Activated naive CD8-positive, alpha-beta T cell treated with anti-CD3 and anti-CD28 coated beads, Interleukin-2, amount 50 U/mL, for 24 hours (primary cell): ENCODE measurements around the gene C2orf81.
A peak's percentile ranks its signal among the peaks of the same experiment; 100 is the strongest.
"Not testable (repeated sequence)": the region's sequence is repeated elsewhere in the genome, so short reads cannot be mapped to it uniquely, and the experiment has no call there.

Source experiments
- ATAC-seq: fragments of 150-1000 bp; cut with Tn5 transposase; one replicate; pipeline ENCODE4 v1.10.0; 2021
- DNase-seq: peaks from one replicate; pipeline ENCODE4 v3.0.0; 2021
- H3K27ac Mint-ChIP-seq: one replicate; pipeline ENCODE4 v1.8.0; 2021; ENCODE audit warnings: mild to moderate bottlenecking, mixed read lengths
- H3K27me3 Mint-ChIP-seq: one replicate; pipeline ENCODE4 v1.8.0; 2021; ENCODE audit warnings: mixed read lengths
- H3K36me3 Mint-ChIP-seq: one replicate; pipeline ENCODE4 v1.8.0; 2021; ENCODE audit warnings: low read depth, mixed read lengths
- H3K4me1 Mint-ChIP-seq: one replicate; pipeline ENCODE4 v1.8.0; 2021; ENCODE audit warnings: mixed read lengths
- H3K4me3 Mint-ChIP-seq: one replicate; pipeline ENCODE4 v1.8.0; 2021; ENCODE audit warnings: mild to moderate bottlenecking, moderate library complexity, mixed read lengths
- H3K9me3 Mint-ChIP-seq: one replicate; pipeline ENCODE4 v1.8.0; 2021; ENCODE audit warnings: mixed read lengths

The C2orf81 gene

GRCh38 chr2:74421221-74421870, at the start of gene C2orf81, which contains the start of gene WDR54:
C2orf81 (minus strand) TSS chr2:74421619; CDS start chr2:74421560, 59 bp downstream.
WDR54 (plus strand) TSS chr2:74421730; CDS start chr2:74422154, 424 bp downstream.
- DNase-seq, result peak; percentile 98
- ATAC-seq, result peak; percentile 94
- Mint-ChIP-seq H3K27me3 (no peaks in the 10 kb centered on the region), H3K36me3 (peaks cover 17% of the 10 kb centered on the region), H3K27ac (peak within 1 kb of the TSS; percentile 93), H3K4me3 (peak within 1 kb of the TSS; percentile 96), H3K4me1 (peaks cover 34% of the 10 kb centered on the region), H3K9me3 (no peaks in the 10 kb centered on the region)

- Mint-ChIP-seq H3K27ac (peak overlapping the region; percentile 68), H3K4me1 (peaks cover 31% of the 10 kb centered on the region), H3K4me3 (peak overlapping the region; percentile 61), H3K36me3 (peaks cover 11% of the 10 kb centered on the region)
- ATAC-seq, H3K27me3 Mint-ChIP-seq, H3K9me3 Mint-ChIP-seq, DNase-seq: not testable (repeated sequence)
Measured at GRCh38 chr2:74470742-74471141, 49.3 kb upstream of the C2orf81 start.

GRCh38 chr2:74464406-74464805, 43.0 kb upstream of the C2orf81 start:
- Mint-ChIP-seq H3K9me3 (no peaks in the 10 kb centered on the region), H3K4me3 (peak overlapping the region; percentile 99), H3K36me3 (peaks cover 9% of the 10 kb centered on the region), H3K4me1 (peaks cover 28% of the 10 kb centered on the region), H3K27ac (peak overlapping the region; percentile 78), H3K27me3 (no peaks in the 10 kb centered on the region)
- no peak for ATAC-seq
- no peak for DNase-seq

DNA sequence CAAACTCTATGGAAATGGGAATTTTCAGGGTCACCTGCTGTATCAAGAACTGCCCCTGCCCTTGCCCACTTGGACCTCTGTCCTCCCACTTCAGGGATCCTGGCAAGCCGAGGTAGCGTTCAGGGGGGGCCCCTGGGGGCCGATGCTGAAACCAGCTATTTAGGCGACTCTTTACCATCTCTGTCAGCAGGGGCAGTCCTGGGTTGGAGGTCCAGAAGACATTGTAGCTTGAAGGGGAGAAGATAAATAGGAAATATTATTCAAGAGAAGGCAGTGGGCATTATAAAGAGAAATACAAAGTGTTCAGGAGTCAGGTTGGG, 41.3 kb upstream of the C2orf81 start:
- Mint-ChIP-seq H3K27ac (peak overlapping the region; percentile 62), H3K4me3 (peak overlapping the region; percentile 99)
- no peak for ATAC-seq

DNA sequence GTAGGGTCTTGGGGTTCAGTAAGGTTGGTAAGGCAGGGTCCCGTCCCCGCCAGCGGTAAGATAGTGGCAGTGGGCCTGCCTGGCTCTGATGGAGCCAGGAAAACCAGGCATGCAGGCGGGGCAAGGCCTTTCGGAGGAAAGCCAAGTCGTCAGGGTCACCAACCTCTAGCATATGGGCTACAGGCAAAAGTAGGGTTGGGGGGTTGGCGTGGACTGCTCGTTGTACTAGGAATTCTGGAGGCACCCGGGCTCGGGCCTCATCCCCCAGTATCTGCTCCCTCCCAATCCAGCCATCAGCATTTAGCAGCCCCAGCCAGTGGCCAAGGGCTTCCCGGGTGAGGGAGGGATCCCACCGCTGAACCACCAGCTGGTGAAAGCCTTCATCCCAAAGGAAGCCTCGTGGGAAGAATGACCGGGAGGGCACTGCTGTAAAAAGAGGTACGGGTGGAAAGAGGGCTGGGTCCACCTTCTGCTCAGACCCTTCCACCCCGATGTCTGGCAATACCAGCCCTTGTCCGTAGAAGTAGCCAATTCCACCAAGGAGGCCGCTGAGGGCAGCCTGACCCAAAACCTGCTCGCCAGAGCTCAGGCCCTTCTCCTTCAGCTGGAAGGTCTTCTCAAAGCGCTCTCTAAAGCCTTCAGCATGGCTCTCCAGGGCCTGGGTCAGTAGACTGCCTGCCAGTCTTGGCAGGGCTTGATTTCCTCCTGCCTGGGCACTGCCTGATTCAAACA, 40.8 kb upstream of the C2orf81 start:
- ATAC-seq (no peak), DNase-seq (no peak)
- Mint-ChIP-seq H3K9me3 (no peaks in the 10 kb centered on the region), H3K27me3 (peaks cover 2% of the 10 kb centered on the region), H3K4me1 (peaks cover 45% of the 10 kb centered on the region), H3K4me3 (no peak overlapping the region), H3K36me3 (peaks cover 13% of the 10 kb centered on the region), H3K27ac (peak overlapping the region; percentile 62)

More for the DNA sequence above, 41.3 kb upstream of the C2orf81 start:
- Mint-ChIP-seq H3K27me3 (peaks cover 2% of the 10 kb centered on the region), H3K4me1 (peaks cover 44% of the 10 kb centered on the region), H3K9me3 (no peaks in the 10 kb centered on the region), H3K36me3 (peaks cover 12% of the 10 kb centered on the region)
- DNase-seq, result no peak

DNA sequence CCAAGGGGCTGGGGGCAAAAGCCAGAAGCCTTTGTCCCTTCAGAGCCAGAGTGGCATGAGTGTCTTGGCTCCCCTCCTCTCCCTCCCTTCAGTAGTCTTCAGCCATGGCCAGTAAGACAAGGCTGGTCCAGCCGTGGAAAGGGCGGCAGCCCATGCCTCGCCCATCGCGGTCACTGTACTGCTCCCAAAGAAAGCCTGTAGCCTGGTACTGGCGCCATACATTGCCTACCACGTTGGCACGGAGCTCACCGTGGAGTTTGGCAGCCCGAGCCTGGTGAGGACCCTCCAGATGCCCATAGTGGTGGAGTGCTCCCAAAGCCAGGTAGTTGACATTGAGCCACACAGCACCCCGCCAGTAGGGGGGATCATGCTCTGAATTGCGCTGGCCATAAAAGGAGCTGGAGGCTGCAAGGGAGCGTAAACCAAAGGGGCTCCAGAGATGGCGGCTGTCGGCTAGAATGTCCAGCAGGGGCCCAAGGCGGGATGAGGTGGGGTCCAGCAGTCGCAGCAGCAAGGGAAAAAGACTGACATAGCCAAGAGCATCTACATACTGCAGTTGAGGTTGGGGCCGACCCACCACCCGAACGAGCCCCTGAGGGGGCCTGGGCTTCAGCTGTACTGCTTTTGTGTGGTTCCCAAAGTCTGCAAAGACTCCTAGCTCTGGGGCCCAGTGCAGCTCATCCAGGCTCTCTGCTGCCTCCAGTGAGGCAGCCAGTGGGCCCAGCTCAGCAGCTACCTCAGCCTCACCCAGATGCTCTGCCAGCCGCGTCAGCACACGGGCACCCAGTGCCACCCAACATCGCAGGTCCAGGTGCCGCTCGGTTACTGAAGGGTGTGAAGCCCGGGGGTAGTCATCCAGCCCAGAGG, 40.0 kb upstream of the C2orf81 start:
- peaks cover 20% of the 10 kb centered on the region for H3K36me3 Mint-ChIP-seq
- H3K4me3 Mint-ChIP-seq, result no peak overlapping the region
- no peak overlapping the region for H3K27ac Mint-ChIP-seq
- H3K27me3 Mint-ChIP-seq, result peaks cover 2% of the 10 kb centered on the region
- peaks cover 53% of the 10 kb centered on the region for H3K4me1 Mint-ChIP-seq
- H3K9me3 Mint-ChIP-seq, result no peaks in the 10 kb centered on the region
- ATAC-seq (no peak), DNase-seq (no peak)

DNA sequence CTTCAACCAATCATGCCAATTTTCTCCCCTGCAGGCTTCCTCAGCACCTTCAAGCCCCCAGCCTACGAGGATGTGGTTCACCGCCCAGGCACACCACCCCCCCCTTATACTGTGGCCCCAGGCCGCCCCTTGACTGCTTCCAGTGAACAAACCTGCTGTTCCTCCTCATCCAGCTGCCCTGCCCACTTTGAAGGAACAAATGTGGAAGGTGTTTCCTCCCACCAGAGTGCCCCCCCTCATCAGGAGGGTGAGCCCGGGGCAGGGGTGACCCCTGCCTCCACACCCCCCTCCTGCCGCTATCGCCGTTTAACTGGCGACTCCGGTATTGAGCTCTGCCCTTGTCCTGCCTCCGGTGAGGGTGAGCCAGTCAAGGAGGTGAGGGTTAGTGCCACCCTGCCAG, 38.8 kb upstream of the C2orf81 start:
- ATAC-seq, H3K9me3 Mint-ChIP-seq, H3K27me3 Mint-ChIP-seq, H3K27ac Mint-ChIP-seq, DNase-seq: not testable (repeated sequence)
- Mint-ChIP-seq H3K4me3 (peak overlapping the region; percentile 98), H3K4me1 (peaks cover 60% of the 10 kb centered on the region), H3K36me3 (peaks cover 23% of the 10 kb centered on the region)

DNA sequence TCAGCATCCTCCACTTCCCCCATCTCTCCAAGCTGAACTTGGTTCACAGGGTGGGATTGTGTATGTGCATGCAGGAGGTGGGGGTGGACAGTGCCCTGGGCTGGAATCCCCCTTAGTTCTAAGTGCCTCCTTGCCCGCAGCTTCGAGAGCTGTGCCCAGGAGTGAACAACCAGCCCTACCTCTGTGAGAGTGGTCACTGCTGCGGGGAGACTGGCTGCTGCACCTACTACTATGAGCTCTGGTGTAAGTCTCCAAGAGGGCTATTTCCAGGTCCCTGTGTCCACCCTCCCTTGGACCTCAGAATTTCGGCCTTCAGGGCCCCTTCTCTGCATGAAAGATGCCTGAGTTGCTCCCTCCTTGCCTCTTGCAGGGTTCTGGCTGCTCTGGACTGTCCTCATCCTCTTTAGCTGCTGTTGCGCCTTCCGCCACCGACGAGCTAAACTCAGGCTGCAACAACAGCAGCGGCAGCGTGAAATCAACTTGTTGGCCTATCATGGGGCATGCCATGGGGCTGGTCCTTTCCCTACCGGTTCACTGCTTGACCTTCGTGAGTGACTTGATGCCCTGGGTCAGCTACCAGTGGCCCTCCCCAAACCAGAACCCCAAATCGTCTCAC, 38.2 kb upstream of the C2orf81 start:
- DNase-seq, ATAC-seq, H3K9me3 Mint-ChIP-seq, H3K27me3 Mint-ChIP-seq: not testable (repeated sequence)
- H3K4me1 Mint-ChIP-seq, result peaks cover 65% of the 10 kb centered on the region
- H3K27ac Mint-ChIP-seq, result peak overlapping the region; percentile 63
- peak overlapping the region; percentile 98 for H3K4me3 Mint-ChIP-seq
- H3K36me3 Mint-ChIP-seq, result peaks cover 25% of the 10 kb centered on the region

DNA sequence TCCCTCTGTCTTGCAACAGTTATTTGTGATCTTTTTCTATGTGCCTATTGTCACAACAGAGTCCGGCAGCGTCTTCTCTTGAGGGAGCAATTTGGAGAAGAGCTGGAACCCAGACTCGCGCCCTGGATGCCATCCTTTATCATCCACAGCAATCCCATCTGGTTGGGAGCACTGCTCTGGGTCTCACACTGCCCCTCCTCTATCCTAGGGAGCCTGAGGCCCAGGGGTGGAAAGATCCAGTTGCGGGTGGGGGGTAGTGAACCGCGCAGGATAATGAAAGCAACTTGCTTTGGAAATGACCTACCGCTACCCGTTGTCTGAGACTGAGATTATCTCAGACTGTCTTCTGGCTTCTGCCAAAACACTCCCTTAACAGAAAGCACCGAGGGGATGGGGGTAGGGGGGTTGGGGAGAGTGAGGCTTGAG, 37.5 kb upstream of the C2orf81 start:
- no peak for ATAC-seq
- DNase-seq, result no peak
- Mint-ChIP-seq H3K27me3 (peaks cover 2% of the 10 kb centered on the region), H3K9me3 (no peaks in the 10 kb centered on the region), H3K4me1 (peaks cover 67% of the 10 kb centered on the region), H3K36me3 (peaks cover 22% of the 10 kb centered on the region), H3K4me3 (peak overlapping the region; percentile 98), H3K27ac (peak overlapping the region; percentile 97)

- peak; percentile 98 for DNase-seq
- Mint-ChIP-seq H3K4me3 (peak within 1 kb of the TSS; percentile 98), H3K4me1 (peaks cover 62% of the 10 kb centered on the region), H3K9me3 (no peaks in the 10 kb centered on the region), H3K36me3 (peaks cover 21% of the 10 kb centered on the region), H3K27me3 (peaks cover 2% of the 10 kb centered on the region), H3K27ac (peak within 1 kb of the TSS; percentile 97)
- ATAC-seq, result peak; percentile 89
Measured at GRCh38 chr2:74458132-74458937, 36.9 kb upstream of the C2orf81 start, which contains the start of gene WBP1. WBP1 (plus strand) TSS chr2:74458438; CDS start chr2:74458603, 165 bp downstream.

DNA sequence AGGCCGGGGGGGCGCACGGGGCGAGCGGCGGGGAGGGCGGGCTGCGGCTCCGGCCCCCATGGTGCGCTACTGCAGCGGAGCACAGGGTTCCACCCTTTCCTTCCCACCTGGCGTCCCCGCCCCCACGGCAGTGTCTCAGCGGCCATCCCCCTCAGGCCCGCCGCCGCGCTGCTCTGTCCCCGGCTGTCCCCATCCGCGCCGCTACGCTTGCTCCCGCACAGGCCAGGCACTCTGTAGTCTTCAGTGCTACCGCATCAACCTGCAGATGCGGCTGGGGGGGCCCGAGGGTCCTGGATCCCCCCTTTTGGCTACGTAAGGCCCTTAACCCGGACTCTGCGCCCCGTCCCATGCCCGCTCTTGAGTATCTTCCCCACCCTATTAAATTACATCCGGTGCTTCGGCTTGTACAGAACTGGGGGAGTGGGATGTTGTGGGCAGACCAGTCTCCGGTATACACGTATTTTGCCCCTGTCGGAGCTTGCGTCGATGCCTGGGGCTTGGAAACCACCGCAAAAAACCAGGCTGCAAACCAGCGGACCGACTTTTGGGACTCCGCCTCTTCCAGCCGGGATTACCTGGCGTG, 36.2 kb upstream of the C2orf81 start:
- peak; percentile 41 for ATAC-seq
- DNase-seq, result peak; percentile 87
- H3K36me3 Mint-ChIP-seq, result peaks cover 20% of the 10 kb centered on the region
- H3K4me3 Mint-ChIP-seq, result peak overlapping the region; percentile 98
- H3K9me3 Mint-ChIP-seq, result no peaks in the 10 kb centered on the region
- H3K27me3 Mint-ChIP-seq, result peaks cover 2% of the 10 kb centered on the region
- peaks cover 61% of the 10 kb centered on the region for H3K4me1 Mint-ChIP-seq
- peak overlapping the region; percentile 97 for H3K27ac Mint-ChIP-seq

DNA sequence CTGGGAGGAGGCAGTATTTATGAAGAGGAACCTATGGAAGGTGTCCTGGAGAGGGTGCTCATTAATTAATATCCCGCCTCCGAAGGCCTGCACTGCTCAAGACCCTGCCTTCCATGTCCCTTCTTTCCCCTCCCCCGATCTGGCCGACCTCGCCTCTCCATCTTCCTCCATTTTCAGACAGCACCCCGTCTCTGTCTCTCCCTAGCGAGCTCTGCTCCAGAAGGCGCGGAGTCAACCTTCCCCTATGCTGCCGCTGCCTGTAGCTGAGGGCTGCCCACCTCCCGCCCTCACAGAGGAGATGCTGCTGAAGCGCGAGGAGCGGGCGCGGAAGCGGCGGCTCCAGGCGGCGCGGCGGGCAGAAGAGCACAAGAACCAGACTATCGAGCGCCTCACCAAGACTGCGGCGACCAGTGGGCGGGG, 35.7 kb upstream of the C2orf81 start:
- peaks cover 65% of the 10 kb centered on the region for H3K4me1 Mint-ChIP-seq
- H3K4me3 Mint-ChIP-seq, result peak overlapping the region; percentile 98
- H3K9me3 Mint-ChIP-seq, result no peaks in the 10 kb centered on the region
- peaks cover 17% of the 10 kb centered on the region for H3K36me3 Mint-ChIP-seq
- ATAC-seq (no peak), DNase-seq (no peak)
- H3K27ac Mint-ChIP-seq, result peak overlapping the region; percentile 97
- peaks cover 2% of the 10 kb centered on the region for H3K27me3 Mint-ChIP-seq
